AG09319 (cell line): ENCODE results near the gene TRIM54.
A peak's percentile ranks its signal among the peaks of the same experiment; 100 is the strongest.

ENCODE experiments used
- DNase-seq: peaks from one replicate; pipeline ENCODE4 v3.0.0-alpha.2; 2010; ENCODE audit warnings: low read depth; ENCODE audit errors: extremely low read depth
- CTCF ChIP-seq: IDR thresholded peaks from 2 replicates; pipeline ENCODE4 v1.5.1; 2011; ENCODE audit warnings: low read depth, mild to moderate bottlenecking, inconsistent platforms, low read length, moderate library complexity

Gene TRIM54

GRCh38 chr2:27303093-27304025, 21.1 kb downstream of the TRIM54 start:
- TF ChIP-seq CTCF: peak; percentile 84
- DNase-seq: peak; percentile 39

- DNase-seq: no peak
- no peak for TF ChIP-seq CTCF
Observed at GRCh38 chr2:27304488-27305240, 22.4 kb downstream of the TRIM54 start.

- TF ChIP-seq CTCF: no peak
- no peak for DNase-seq
Observed at GRCh38 chr2:27305516-27305915, 23.3 kb downstream of the TRIM54 start.

- no peak for DNase-seq
Observed at GRCh38 chr2:27306136-27306535, 23.9 kb downstream of the TRIM54 start.

GRCh38 chr2:27306573-27307286, 24.5 kb downstream of the TRIM54 start:
- DNase-seq: no peak
- no peak; the same call in none of the 2 replicates for TF ChIP-seq CTCF

More at GRCh38 chr2:27306136-27306535, 23.9 kb downstream of the TRIM54 start:
- TF ChIP-seq CTCF: no peak

GRCh38 chr2:27307287-27307544, 25.0 kb downstream of the TRIM54 start:
- DNase-seq: no peak
- TF ChIP-seq CTCF: no peak
